HL-60 (cell line): ENCODE data around the gene PYROXD2.

Experiments used
- DNase-seq, 2 experiments: peaks; one replicate each; pipeline ENCODE4 v3.0.0-alpha.2; 2010 to 2020; ENCODE audit warnings: low read depth in 1 of 2, low spot score in 1 of 2
- H3K27ac ChIP-seq: fragments of 250-450 bp; sonication (Bioruptor Pico); replicated peaks from 2 replicates; pipeline ENCODE4 v1.5.1; 2020; ENCODE audit warnings: mild to moderate bottlenecking, moderate library complexity
- H3K27me3 ChIP-seq: fragments of 250-450 bp; sonication (Bioruptor Pico); 2 replicates; pipeline ENCODE4 v1.5.1; 2021; ENCODE audit warnings: mild to moderate bottlenecking, moderate library complexity; ENCODE audit not compliant: insufficient read depth, poor library complexity, severe bottlenecking
- H3K4me3 ChIP-seq: replicated peaks from 2 replicates; pipeline ENCODE4 v1.5.1; 2011; ENCODE audit warnings: mild to moderate bottlenecking, control low read depth, low read length; ENCODE audit not compliant: insufficient read depth
- CTCF ChIP-seq: IDR thresholded peaks from one replicate; pipeline ENCODE4 v1.5.1; 2011; ENCODE audit warnings: low read length, control low read depth, inconsistent platforms; ENCODE audit not compliant: insufficient read depth
- GABPA ChIP-seq: IDR thresholded peaks from 2 replicates; pipeline ENCODE4 v1.6.1; 2012; ENCODE audit warnings: low read depth
- POLR2AphosphoS5 ChIP-seq: IDR thresholded peaks from 2 replicates; pipeline ENCODE4 v1.6.1; 2012; ENCODE audit warnings: low read depth
- REST ChIP-seq: IDR thresholded peaks from 2 replicates; pipeline ENCODE4 v1.6.1; 2012; ENCODE audit warnings: low read depth; ENCODE audit not compliant: insufficient replicate concordance
- SPI1 ChIP-seq: IDR thresholded peaks from 2 replicates; pipeline ENCODE4 v1.6.1; 2012; ENCODE audit warnings: low read depth, mild to moderate bottlenecking, borderline replicate concordance

Gene PYROXD2

GRCh38 chr10:98420786-98421185 is 5.8 kb upstream of the PYROXD2 start:
- DNase-seq, result no peak
- Histone ChIP-seq H3K27ac (no peak overlapping the region), H3K27me3 (no peaks in the 10 kb centered on the region), H3K4me3 (no peak overlapping the region)
- no peak for TF ChIP-seq SPI1
- no peak for TF ChIP-seq POLR2AphosphoS5
- TF ChIP-seq GABPA, result no peak
- no peak for TF ChIP-seq REST
- no peak for TF ChIP-seq CTCF

- Histone ChIP-seq H3K27ac (no peak overlapping the region), H3K27me3 (no peaks in the 10 kb centered on the region), H3K4me3 (no peak overlapping the region)
- TF ChIP-seq REST (no peak), POLR2AphosphoS5 (no peak), GABPA (no peak), SPI1 (no peak), CTCF (no peak)
- DNase-seq, result no peak
Measured at GRCh38 chr10:98419469-98420261, 4.7 kb upstream of the PYROXD2 start.

GRCh38 chr10:98418665-98419468 is 3.9 kb upstream of the PYROXD2 start:
- no peak overlapping the region for H3K27ac ChIP-seq
- TF ChIP-seq REST, result no peak
- no peak overlapping the region for H3K4me3 ChIP-seq
- no peaks in the 10 kb centered on the region for H3K27me3 ChIP-seq
- no peak for DNase-seq
